GM12874 (cell line): ENCODE data around the gene ARFIP1.

ENCODE experiments used
- CTCF ChIP-seq: IDR thresholded peaks from 2 replicates; pipeline ENCODE4 v1.5.1; 2011; ENCODE audit warnings: low read depth, mild to moderate bottlenecking, control low read depth, low read length, moderate library complexity; ENCODE audit not compliant: insufficient read depth

The ARFIP1 gene

GRCh38 chr4:152851226-152851625 is 71.5 kb downstream of the ARFIP1 start:
- TF ChIP-seq CTCF: no peak

GRCh38 chr4:152853293-152853692 is 73.5 kb downstream of the ARFIP1 start:
- no peak for TF ChIP-seq CTCF

- TF ChIP-seq CTCF: no peak
Measured at GRCh38 chr4:152856960-152857359, 77.2 kb downstream of the ARFIP1 start.

GRCh38 chr4:152858934-152859333 is 79.2 kb downstream of the ARFIP1 start:
- TF ChIP-seq CTCF: no peak

GRCh38 chr4:152860046-152860445 is 80.3 kb downstream of the ARFIP1 start:
- TF ChIP-seq CTCF: no peak

GRCh38 chr4:152862608-152863007 is 82.9 kb downstream of the ARFIP1 start:
- no peak for TF ChIP-seq CTCF

GRCh38 chr4:152864361-152864760 is 84.6 kb downstream of the ARFIP1 start:
- TF ChIP-seq CTCF: no peak

- TF ChIP-seq CTCF: no peak
Measured at GRCh38 chr4:152870606-152871005, 90.9 kb downstream of the ARFIP1 start.
